HG02840 (cell line): Measurements from ENCODE around the gene SRD5A3.
"Not testable (repeated sequence)": the region's sequence is repeated elsewhere in the genome, so short reads cannot be mapped to it uniquely, and the experiment has no call there.

Experiments
- ATAC-seq: cut with Tn5 transposase; IDR thresholded peaks from one replicate; pipeline ENCODE4 v1.9.1; 2021; ENCODE audit warnings: mild to moderate bottlenecking, moderate library complexity, moderate number of reproducible peaks; ENCODE audit not compliant: unreplicated experiment, low FRiP score

Gene SRD5A3

GRCh38 chr4:55343887-55344286 lies 2.2 kb upstream of the SRD5A3 start:
- ATAC-seq = no peak

- no peak for ATAC-seq
Observed at GRCh38 chr4:55345054-55345453, 988 bp upstream of the SRD5A3 start.

DNA sequence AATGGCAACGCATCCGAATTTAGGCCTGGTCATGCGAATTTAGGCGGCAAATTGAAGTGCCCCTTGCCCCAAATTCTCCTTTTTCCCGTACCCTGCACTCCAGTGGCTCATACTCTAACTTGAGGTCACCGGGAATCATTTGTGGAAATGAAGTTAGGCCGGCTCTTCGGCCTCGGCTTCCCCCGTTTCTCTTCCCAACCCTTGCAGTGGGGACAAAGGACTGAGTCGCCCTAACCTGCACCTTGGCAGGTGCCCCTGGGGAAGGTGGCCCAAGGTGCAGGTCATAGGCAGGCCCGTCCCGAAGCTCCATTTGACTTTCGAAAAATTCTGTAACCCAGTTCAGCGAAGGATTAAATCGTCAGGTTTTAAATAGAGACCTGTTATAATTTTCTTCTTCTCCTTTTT lies 811 bp downstream of the SRD5A3 start:
- ATAC-seq = no peak

GRCh38 chr4:55347610-55348228 lies 1.7 kb downstream of the SRD5A3 start:
- no peak for ATAC-seq

DNA sequence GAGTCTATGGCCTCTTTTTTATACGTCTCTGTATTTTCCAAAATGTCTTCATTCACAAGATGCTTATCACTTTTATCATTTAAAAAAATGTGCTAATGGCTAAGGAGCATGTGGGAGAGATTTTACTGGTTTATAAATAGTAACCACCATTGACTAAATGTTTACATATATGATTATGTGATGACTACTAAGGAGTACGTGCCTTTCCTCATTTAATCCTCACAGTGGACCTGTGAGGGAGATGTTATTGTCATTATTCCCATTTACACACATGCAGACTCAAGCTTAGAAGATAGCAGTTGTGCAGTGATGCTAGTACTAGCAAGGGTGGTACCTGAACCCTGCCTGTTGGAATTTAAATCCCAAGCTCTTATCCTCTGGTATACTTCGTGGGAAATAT lies 2.4 kb downstream of the SRD5A3 start:
- no peak for ATAC-seq

DNA sequence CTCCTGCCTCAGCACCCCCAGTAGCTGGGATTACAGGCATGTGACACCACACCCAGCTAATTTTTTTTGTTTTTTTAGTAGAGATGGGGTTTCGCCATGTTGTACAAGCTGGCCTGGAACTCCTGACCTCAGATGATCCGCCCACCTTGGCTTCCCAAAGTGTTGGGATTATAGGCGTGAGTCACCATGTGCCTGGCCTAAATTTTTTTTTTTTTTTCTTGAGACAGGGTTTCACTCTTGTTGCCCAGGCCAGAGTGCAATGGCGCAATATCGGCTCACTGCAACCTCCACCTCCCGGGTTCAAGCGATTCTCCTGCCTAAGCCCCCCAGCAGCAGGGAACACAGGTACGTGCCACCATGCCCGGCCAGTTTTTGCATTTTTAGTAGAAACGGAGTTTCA lies 4.8 kb downstream of the SRD5A3 start:
- ATAC-seq = not testable (repeated sequence)

- ATAC-seq = no peak
Observed at GRCh38 chr4:55351824-55352223, 5.8 kb downstream of the SRD5A3 start.

- ATAC-seq = no peak
Observed at GRCh38 chr4:55352726-55353125, 6.7 kb downstream of the SRD5A3 start.

DNA sequence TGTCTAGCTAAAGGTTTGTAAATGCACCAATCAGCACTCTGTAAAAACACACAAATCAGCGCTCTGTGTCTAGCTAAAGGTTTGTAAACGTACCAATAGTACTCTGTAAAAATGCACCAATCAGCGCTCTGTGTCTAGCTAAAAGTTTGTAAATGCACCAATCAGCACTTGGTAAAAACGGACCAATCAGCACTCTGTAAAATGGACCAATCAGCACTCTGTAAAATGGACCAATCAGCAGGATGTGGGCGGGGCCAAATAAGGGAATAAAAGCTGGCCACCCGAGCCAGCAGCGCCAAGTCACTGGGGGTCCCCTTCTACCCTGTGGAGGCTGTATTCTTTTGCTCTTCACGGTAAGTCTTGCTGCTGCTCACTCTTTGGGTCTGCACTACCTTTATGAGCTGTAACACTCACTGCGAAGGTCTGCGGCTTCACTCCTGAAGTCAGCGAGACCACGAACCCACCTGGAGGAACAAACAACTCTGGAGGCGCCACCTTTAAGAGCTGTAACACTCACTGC lies 7.2 kb downstream of the SRD5A3 start:
- ATAC-seq = not testable (repeated sequence)

GRCh38 chr4:55354648-55355047 lies 8.6 kb downstream of the SRD5A3 start:
- ATAC-seq = no peak

DNA sequence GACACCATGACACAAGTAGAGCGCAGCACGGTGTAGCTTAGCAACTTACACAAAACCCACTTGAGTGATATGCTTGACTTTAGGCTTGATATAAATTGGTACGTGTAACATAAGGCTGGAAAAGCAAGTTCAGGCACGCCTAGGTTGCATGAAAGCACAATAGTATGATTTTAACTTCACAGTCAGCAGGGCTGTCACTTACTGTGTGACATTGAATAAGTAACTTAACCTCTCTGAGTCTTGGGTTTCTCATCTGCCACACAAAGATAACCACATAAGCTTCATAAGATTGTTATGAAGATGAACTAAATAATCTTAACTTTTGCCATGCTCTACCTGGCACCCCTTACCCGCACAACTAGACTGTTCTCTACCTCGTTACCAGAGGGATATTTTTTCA lies 9.5 kb downstream of the SRD5A3 start:
- no peak for ATAC-seq

GRCh38 chr4:55356991-55357461 lies 11.0 kb downstream of the SRD5A3 start:
- ATAC-seq = no peak

DNA sequence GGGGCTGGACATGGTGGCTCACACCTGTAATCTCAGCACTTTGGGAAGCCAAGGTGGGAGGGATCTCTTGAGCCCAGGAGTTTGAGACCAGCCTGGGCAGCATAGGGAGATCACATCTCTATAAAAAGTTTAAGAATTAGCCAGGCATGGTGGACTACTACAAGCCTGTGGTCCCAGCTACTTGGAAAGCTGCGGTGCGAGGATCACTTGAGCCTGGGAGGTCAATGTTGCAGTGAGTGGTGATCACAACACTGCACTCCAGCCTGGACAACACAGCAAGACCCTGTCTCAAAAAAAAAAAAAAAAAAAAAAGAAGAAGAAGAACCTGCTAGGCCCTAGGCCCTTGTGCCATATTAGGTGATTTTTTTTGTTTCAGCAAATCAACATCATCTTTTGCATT lies 12.2 kb downstream of the SRD5A3 start:
- no peak for ATAC-seq

GRCh38 chr4:55358668-55359067 lies 12.6 kb downstream of the SRD5A3 start:
- peak; percentile 79 for ATAC-seq

GRCh38 chr4:55359397-55359916 lies 13.4 kb downstream of the SRD5A3 start:
- ATAC-seq = no peak

GRCh38 chr4:55362938-55363337 lies 16.9 kb downstream of the SRD5A3 start:
- ATAC-seq = not testable (repeated sequence)

GRCh38 chr4:55363691-55364351 lies 17.8 kb downstream of the SRD5A3 start:
- no peak for ATAC-seq

DNA sequence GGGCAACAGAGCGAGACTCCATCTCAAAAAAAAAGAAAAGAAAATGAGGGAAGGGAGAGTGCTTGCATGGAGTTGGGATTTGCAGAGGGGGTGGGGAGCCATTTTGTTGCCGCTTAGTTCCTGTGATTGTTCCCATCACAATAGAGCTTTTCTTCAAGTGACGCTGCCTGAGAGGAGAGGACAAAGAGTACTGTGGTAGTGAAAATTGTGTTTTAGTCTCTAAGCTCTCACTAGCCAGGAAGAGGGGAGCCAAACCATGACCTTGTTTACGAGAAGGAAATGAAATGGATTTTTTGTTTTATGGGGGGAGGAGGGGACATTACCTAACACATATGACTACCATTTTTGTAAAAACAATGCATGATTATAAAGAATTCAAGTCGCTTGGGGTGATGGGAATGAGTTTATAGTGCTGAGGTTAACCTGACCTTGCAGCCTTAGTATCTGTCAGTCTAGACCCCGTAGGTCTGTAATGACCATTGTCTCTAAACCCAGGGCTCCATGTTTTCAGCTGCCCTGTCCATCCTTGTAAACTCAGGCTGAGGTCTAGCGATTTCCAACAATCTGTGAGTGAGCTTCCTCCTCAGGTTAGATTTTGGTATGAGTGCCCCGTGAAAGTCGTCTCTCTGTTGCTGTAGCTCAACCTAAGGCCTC lies 18.8 kb downstream of the SRD5A3 start:
- no peak for ATAC-seq

DNA sequence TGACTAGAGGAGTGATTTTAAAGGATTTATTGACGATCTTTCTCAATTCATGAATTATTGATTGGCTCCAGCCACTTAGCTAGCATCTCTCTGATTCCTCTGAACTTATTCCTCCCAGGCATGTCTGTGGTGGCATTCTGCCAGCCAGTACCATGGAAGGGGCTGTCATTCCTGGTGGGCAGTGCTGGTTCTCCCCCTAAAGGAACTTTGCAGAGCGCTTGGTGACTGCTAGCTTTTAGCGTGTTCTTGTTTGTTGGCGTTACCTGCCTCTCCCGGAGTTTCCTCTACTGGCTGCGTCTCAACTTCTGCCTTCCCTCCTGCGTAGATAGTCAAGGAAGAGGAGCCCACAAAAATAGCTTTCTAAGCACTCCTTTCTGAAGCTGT lies 19.3 kb downstream of the SRD5A3 start:
- no peak for ATAC-seq

DNA sequence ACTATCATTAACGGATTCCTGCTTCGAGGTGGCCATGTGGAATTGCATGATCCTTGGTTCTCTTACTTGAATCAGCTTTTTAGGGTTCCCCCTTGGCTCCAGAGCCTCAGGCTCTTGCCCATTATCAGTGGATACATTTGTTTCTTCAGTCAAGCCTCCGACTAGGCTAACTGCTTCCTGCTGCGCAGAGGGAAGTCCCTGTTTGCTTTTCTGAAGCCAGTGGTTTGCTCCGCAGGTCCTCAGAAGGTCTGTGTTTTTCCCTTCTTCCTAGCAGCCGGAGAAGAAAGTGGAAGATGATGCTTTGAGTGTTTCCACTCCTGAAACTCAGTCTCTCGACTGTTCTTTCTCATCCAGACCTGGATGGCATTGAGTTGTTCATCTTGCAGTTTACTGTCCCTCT lies 20.6 kb downstream of the SRD5A3 start:
- no peak for ATAC-seq

- no peak for ATAC-seq
Observed at GRCh38 chr4:55367084-55367722, 21.2 kb downstream of the SRD5A3 start.
